Endodermal cell (in vitro differentiated cells): ENCODE results near the gene MICALL2. TPM values are rescaled to one million over a fixed set of nuclear protein-coding genes. Genes with fewer than 3 reads are reported as not detected.

ENCODE experiments used
- DNase-seq: peaks from one replicate; pipeline ENCODE4 v3.0.0-alpha.2; 2017
- H3K27ac ChIP-seq: 2 replicates; pipeline ENCODE4 v1.5.1; 2013; ENCODE audit warnings: mild to moderate bottlenecking, low read depth, low read length, moderate library complexity
- H3K27me3 ChIP-seq: 2 replicates; pipeline ENCODE4 v1.6.1; 2013; ENCODE audit warnings: mild to moderate bottlenecking, low read length, moderate library complexity; ENCODE audit not compliant: insufficient read depth, control insufficient read depth, poor library complexity, severe bottlenecking
- H3K36me3 ChIP-seq: 2 replicates; pipeline ENCODE4 v1.7.0; 2013; ENCODE audit warnings: mild to moderate bottlenecking, low read length, moderate library complexity; ENCODE audit not compliant: control insufficient read depth, insufficient read depth
- H3K4me1 ChIP-seq: one replicate; pipeline ENCODE4 v1.7.0; 2013; ENCODE audit warnings: low read length; ENCODE audit not compliant: control insufficient read depth, insufficient read depth
- H3K4me3 ChIP-seq: 2 replicates; pipeline ENCODE4 v1.5.1; 2013; ENCODE audit warnings: mild to moderate bottlenecking, low read length, moderate library complexity
- H3K9ac ChIP-seq: 2 replicates; pipeline ENCODE4 v1.6.1; 2013; ENCODE audit warnings: mild to moderate bottlenecking, low read length, moderate library complexity; ENCODE audit not compliant: poor library complexity, severe bottlenecking; ENCODE audit errors: extremely low read depth
- H3K9me3 ChIP-seq: 2 replicates; pipeline ENCODE4 v1.6.1; 2013; ENCODE audit warnings: mild to moderate bottlenecking, low read length, moderate library complexity; ENCODE audit not compliant: control insufficient read depth
- H3K27ac Mint-ChIP-seq: 2 replicates; pipeline ENCODE4 v1.8.0; 2020; ENCODE audit warnings: mixed read lengths
- H3K27me3 Mint-ChIP-seq: 2 replicates; pipeline ENCODE4 v1.8.0; 2021; ENCODE audit warnings: mild to moderate bottlenecking, mixed read lengths; ENCODE audit not compliant: insufficient read depth
- H3K36me3 Mint-ChIP-seq: 2 replicates; pipeline ENCODE4 v1.8.0; 2020; ENCODE audit warnings: low read depth, mixed read lengths
- H3K4me1 Mint-ChIP-seq: 2 replicates; pipeline ENCODE4 v1.8.0; 2020; ENCODE audit warnings: mixed read lengths
- H3K4me3 Mint-ChIP-seq: 2 replicates; pipeline ENCODE4 v1.8.0; 2020; ENCODE audit warnings: mild to moderate bottlenecking, moderate library complexity, mixed read lengths
- H3K9me3 Mint-ChIP-seq: 2 replicates; pipeline ENCODE4 v1.8.0; 2020; ENCODE audit warnings: mild to moderate bottlenecking, mixed read lengths
- CTCF ChIP-seq: fragments of 200-600 bp; sonication (generic); conservative IDR thresholded peaks from 2 replicates; pipeline ENCODE4 v1.5.0; 2021; ENCODE audit warnings: antibody characterized with exemption, mild to moderate bottlenecking
- WGBS, 2 experiments: methylation state at CpG; one replicate each; pipeline versions ENCODE4 v1.1.5 to v1.1.7; 2013; ENCODE audit warnings: missing lambda C conversion rate in 2 of 2, mixed read lengths in 1 of 2; ENCODE audit not compliant: insufficient coverage in 1 of 2, insufficient read length in 1 of 2; 5-methylcytosine and 5-hydroxymethylcytosine counted together
- total RNA-seq, 2 donors: library from RNA; stranded (reverse); fragmentation: NEBNext Ultra II Directional in 1 of 2; extraction: Animal tissue kit (Norgen Biotek cat#: 25700) in 1 of 2; gene quantifications; 2 replicates in 1 of 2; 3 replicates in 1 of 2; pipeline ENCODE4 v1.2.1, GENCODE V29; 2021

Gene MICALL2
- total RNA-seq, 2 donors from 2014 or later: 19.4 to 24.8 TPM

GRCh38 chr7:1495564-1496242 is 36.4 kb upstream of the MICALL2 start:
- WGBS, 2 experiments: 93 to 94% methylated on average over 20 to 34 of the region's 34 CpGs

GRCh38 chr7:1494866-1495563 is 35.7 kb upstream of the MICALL2 start:
- 95 to 97% methylated on average over 14 to 27 of the region's 27 CpGs for WGBS, 2 experiments
- peaks cover 41% of the 10 kb centered on the region for H3K36me3 Mint-ChIP-seq
- H3K9ac ChIP-seq: no peak overlapping the region

More at GRCh38 chr7:1495564-1496242, 36.4 kb upstream of the MICALL2 start:
- DNase-seq: no peak
- Mint-ChIP-seq H3K4me1 (no peaks in the 10 kb centered on the region), H3K4me3 (no peak overlapping the region), H3K27me3 (no peaks in the 10 kb centered on the region), H3K27ac (no peak overlapping the region), H3K36me3 (peaks cover 44% of the 10 kb centered on the region), H3K9me3 (no peaks in the 10 kb centered on the region)
- H3K27me3 ChIP-seq: no peaks in the 10 kb centered on the region
- no peak overlapping the region for H3K27ac ChIP-seq
- no peak overlapping the region for H3K4me3 ChIP-seq
- TF ChIP-seq CTCF: no peak
- H3K4me1 ChIP-seq: no peaks in the 10 kb centered on the region
- H3K9me3 ChIP-seq: no peaks in the 10 kb centered on the region
- H3K36me3 ChIP-seq: peaks cover 25% of the 10 kb centered on the region
- no peak overlapping the region for H3K9ac ChIP-seq

GRCh38 chr7:1494447-1494846 is 35.2 kb upstream of the MICALL2 start:
- no peaks in the 10 kb centered on the region for H3K9me3 Mint-ChIP-seq
- H3K36me3 Mint-ChIP-seq: peaks cover 42% of the 10 kb centered on the region

More at GRCh38 chr7:1494866-1495563, 35.7 kb upstream of the MICALL2 start:
- no peak for TF ChIP-seq CTCF
- Histone ChIP-seq H3K4me3 (no peak overlapping the region), H3K9me3 (no peaks in the 10 kb centered on the region), H3K4me1 (no peaks in the 10 kb centered on the region), H3K36me3 (peaks cover 28% of the 10 kb centered on the region), H3K27ac (no peak overlapping the region), H3K27me3 (no peaks in the 10 kb centered on the region)
- no peaks in the 10 kb centered on the region for H3K27me3 Mint-ChIP-seq
- H3K9me3 Mint-ChIP-seq: no peaks in the 10 kb centered on the region
- no peak overlapping the region for H3K4me3 Mint-ChIP-seq
- H3K4me1 Mint-ChIP-seq: no peaks in the 10 kb centered on the region
- no peak overlapping the region for H3K27ac Mint-ChIP-seq
- DNase-seq: no peak

More at GRCh38 chr7:1494447-1494846, 35.2 kb upstream of the MICALL2 start:
- 95 to 96% methylated on average over 18 to 25 of the region's 25 CpGs for WGBS, 2 experiments
- Histone ChIP-seq H3K27me3 (no peaks in the 10 kb centered on the region), H3K9me3 (no peaks in the 10 kb centered on the region), H3K4me3 (no peak overlapping the region), H3K4me1 (no peaks in the 10 kb centered on the region), H3K27ac (no peak overlapping the region), H3K9ac (no peak overlapping the region), H3K36me3 (peaks cover 29% of the 10 kb centered on the region)
- H3K27me3 Mint-ChIP-seq: no peaks in the 10 kb centered on the region
- no peaks in the 10 kb centered on the region for H3K4me1 Mint-ChIP-seq
- no peak overlapping the region for H3K4me3 Mint-ChIP-seq
- no peak for DNase-seq
- no peak for TF ChIP-seq CTCF
- no peak overlapping the region for H3K27ac Mint-ChIP-seq
